Urothelium cell line (cell line): ENCODE measurements around the gene ERI2.
"Not testable (repeated sequence)": the region's sequence is repeated elsewhere in the genome, so short reads cannot be mapped to it uniquely, and the experiment has no call there.

Experiments used
- DNase-seq: peaks from one replicate; pipeline ENCODE4 v3.0.0; 2011; ENCODE audit warnings: low spot score, mixed read lengths
- FAIRE-seq: peaks from 2 replicates; lab custom pipeline; 2011; peaks lifted over from hg19 to GRCh38; lab: Jason Lieb, UNC

ERI2 gene

DNA sequence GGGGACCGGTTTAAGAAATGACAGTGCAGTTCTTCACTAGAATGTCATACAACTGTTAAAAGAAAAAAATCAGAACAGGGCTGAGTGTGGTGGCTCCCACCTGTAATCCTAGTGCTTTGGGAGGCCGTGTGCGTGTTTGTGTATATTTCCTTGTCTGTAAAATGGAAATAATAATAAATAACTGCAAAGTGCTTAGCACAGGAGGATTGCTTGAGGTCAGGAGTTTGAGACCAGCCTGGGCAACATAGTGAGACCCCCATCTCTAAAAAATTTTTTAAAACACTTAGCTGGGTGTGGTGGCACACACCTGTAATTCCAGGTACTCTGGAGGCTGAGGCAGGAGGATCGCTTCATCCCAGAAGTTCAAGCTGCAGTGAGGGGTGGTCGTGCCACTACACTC, 40.0 kb downstream of the ERI2 start:
- FAIRE-seq = no peak
- DNase-seq = no peak

DNA sequence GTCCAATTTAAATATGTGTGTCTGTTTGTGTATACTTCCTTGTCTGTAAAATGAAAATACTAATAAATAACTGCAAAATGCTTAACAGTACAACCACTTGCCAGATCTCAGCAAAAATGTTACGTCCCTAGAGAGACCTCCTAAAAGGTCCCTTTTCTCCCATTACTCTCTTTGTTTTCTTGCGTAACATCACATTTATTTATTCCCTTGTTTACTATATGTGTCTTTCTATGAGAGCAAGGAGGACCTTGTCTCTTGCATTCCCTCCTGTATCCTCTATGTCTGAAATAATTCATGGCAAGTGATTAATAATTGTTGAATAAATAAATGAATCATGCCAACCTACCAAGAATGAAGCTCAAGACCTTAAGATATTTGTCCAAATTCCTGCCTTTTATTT, 40.5 kb downstream of the ERI2 start:
- no peak for FAIRE-seq
- no peak for DNase-seq

DNA sequence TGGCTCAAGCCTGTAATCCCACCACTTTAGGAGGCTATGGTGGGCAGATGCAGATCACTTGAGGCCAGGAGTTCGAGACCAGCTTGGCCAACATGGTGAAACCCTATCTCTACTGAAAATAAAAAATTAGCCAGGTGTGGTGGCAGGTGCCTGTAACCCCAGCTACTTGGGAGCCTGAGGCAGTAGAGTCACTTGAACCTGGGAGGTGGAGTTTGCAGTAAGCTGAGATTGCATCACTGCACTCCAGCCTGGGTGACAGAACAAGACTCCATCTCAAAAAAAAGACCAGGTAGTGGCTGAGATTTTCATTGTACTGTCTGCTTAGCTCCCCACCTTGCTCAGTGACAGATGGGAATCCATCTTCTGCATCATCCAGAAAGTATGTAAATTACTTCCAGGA, 41.8 kb downstream of the ERI2 start:
- DNase-seq, FAIRE-seq: not testable (repeated sequence)

DNA sequence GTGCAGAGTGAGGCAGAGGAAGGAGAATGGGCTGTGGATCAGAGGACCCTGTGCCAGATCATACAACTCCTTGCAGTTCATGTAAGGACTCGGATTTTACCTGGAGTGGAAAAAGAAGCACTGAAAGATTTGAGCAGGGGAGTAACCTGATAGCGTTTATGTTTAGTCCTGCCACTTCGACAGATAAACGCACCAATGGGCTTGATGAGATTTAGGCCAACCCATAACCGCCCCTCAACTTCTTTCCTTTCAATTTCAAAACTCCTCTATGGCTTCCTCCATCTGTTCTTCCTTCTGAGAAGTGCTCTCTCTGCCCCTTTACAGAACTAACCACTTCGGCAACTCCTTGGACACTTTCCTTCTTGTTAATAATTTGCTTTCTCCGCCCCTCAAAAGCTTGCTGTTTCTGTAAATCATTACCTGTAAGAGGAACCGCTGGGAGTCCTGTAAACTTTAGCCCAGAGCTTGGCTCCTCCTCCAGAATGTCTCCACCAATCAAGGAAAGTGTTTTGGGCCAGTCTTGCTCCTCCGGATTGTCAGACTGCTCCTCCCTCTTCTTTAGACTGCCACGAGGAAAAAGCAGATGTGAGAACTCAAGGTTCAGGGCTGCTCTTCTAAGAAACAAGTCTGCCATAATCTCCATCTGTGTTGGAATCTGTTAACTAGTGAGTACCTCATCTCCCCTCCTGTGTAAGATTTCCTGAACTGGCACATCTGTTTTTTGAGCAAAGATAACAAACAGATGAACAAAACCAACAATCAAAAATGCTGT, 42.6 kb downstream of the ERI2 start, which contains the start of gene ACSM3:
Gene ACSM3 (plus strand): TSS at position 554 of the 772 bp plus-strand sequence. CDS start 6,021 bp downstream, outside the sequence.
- DNase-seq = peak; percentile 64

DNA sequence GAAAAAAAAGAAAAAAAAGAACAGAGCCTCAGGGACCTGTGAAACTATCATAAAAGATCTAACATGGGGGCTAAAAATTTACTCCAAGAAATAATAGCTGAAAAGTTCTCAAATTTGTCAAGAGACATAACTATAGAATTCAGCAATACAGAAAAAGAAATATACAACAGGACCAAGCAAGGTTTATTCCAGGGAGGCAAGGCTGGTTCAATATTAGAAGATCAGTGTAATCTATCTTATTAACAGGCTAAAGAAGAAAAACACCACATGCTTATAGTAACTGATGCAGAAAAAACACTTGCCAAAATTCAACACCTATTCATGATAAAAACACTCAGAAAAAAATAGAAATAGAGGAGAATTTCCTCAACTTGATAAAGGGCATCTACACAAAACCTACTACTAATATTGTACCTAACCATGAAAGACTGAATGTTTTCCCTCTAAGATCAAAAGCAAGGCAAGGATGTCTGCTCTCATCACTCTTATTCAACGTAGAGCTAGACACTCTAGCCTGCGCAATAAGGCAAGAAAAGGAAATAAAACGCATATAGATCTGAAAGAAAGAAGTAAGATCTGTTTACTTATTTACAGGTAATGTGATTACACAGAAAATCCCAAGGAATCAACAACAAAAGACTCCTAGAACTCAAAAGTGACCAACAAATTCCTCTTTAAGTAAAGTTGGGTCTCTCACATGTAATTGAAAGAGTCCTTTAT, 43.7 kb downstream of the ERI2 start:
- FAIRE-seq (no peak), DNase-seq (no peak)

More for the DNA sequence above, 42.6 kb downstream of the ERI2 start, which contains the start of gene ACSM3:
- FAIRE-seq = no peak

DNA sequence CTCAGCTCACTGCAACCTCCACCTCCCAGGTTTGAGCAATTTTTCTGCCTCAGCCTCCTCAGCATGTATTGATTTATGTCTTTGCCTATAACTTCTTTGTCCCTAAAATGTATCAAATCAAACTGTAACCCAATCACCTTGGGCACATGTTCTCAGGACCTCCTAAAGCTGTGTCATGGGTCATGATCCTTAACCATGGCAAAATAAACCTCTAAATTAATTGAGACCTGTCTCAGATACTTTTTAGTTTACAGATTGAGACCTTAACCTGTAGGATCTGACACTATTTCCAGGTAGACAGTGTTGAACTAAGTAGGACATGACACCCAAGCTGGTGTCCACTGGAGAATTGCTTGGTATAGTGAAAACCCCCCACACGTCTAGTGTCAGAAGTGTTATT, 45.1 kb downstream of the ERI2 start:
- DNase-seq (no peak), FAIRE-seq (no peak)

DNA sequence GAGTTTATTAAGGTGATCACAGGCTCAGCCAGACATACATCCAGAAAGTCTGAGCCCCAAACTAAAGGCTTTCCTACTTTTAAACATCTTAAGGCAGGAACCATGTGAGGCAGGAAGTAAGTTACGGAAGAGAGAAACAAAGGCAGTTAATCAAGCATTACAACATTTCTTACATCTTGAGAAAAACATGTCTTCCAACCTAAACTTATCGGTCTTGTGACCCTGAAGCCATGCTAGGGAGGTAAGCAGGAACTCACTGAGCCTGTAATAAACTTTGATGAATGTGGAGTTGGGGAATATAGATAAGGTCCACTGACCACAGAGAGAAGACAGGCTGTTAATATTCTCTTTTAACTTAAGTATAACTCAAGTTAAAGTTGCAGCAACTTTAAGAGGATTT, 45.9 kb downstream of the ERI2 start:
- DNase-seq (no peak), FAIRE-seq (no peak)

DNA sequence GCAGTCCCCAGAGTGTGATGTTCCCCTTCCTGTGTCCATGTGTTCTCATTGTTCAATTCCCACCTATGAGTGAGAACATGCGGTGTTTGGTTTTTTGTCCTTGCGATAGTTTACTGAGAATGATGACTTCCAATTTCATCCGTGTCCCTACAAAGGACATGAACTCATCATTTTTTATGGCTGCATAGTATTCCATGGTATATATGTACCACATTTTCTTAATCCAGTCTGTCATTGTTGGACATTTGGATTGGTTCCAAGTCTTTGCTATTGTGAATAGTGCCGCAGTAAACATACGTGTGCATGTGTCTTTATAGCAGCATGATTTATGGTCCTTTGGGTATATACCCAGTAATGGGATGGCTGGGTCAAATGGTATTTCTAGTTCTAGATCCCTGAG, 50.5 kb downstream of the ERI2 start:
- DNase-seq, FAIRE-seq: not testable (repeated sequence)

DNA sequence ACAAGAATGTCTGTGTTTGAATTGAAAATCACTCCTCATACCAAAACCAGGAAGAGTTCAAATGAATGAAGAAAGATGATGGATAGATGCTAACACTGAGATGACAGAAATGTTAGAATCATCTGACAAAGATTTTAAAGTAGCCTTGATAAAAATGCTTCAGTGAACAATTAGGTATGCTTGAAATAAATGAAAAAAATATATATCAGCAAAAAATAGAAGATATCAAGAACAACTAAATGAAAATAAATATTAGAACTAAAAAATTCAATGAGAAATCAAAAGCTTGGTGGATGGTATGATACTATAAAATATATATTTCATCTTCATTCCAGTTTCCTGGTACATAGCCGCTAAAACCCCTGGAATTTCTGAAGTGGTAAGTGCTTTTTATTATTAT, 51.0 kb downstream of the ERI2 start:
- DNase-seq (no peak), FAIRE-seq (no peak)

DNA sequence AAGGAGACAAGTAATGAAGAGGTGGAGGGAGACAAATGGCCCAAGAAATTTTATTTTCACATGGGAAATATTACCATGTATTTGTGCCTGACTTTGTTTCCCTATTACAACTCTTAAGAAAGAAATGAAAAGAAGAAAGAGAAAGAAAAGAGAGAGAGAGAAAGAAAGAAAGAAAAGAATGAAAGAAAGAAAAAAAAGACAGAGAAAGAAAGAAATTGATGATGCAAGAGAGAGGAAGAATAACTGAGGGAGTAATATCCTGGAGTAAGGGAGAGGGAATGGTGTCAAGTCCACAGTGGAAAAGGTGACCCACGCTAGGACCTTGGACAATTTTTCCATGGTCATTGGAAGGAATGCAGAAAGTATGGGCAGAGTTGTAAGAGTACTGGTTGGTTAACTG, 52.5 kb downstream of the ERI2 start:
- no peak for FAIRE-seq
- DNase-seq = no peak

DNA sequence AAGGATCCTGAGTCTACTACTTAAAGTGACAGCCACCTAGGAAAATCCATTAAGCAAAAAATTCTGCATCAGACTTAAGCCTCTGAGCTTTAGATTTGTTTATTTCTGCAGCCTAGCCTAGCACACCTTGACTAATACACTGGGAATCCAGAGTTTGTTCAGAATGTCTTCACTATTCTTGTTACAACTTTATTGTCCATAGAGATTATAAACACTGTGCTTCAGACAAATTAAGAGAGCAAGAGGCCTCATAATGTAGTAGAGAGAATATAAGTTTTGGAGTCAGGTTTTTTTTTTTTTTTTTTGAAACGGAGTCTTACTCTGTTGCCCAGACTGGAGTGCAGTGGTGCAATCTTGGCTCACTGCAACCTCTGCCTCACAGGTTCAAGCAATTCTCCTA, 55.7 kb downstream of the ERI2 start:
- no peak for FAIRE-seq
- DNase-seq = no peak

DNA sequence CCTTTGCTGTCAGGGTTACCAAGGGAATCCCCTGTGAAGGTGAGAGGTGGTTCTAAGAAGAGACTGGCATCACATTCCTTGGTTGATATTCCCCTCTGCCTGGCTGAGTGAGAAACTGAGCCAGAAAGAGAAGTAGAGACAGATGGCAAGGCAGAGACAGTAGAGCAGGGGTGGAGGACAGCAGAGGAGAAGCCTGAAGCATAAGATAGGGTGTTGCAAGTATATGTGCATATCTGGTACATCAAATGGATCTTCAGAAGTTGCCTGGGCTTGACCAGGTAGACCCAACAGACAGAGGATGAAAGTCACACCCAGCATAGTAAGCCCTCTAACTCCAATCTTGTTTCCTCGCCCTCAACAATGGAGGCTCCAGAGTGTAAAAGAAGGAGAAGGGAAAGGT, 56.8 kb downstream of the ERI2 start:
- DNase-seq (no peak), FAIRE-seq (no peak)

DNA sequence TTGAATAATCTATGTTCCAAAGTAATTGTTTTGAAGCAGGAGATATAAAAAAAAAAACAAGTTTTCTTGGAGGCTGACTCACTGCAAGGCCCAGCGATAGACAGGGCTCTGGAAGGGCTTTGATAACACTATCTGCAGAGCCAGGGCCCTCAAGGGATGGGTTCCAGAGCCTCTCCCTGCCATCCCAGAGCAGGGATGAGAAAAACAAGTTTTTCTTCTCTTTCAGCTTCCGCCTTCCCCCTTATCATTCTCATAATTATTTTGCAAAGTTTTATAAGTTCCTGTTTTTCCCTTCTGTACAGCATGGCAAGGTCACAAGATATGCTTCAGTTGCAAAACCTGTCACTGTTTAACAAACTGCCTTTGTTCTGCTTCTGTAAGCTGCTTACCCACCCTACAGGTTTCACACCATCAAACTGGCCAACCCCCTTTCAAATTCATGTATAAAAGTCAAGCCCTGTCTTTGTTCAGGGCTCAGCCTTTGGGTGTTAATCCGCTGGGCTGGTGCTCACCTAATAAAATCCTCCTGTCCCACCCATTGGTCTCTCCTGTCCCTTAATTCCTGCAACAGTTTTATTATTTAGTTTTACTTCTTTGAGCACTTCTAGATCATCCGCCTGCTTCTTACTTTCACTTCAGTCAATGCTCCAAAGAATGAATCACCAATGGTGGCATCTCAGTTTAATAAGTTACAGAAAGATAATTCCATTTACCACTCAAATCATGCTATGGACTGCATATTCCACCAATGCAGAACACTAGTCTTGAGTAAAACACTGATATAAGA, 59.0 kb downstream of the ERI2 start:
- DNase-seq (no peak), FAIRE-seq (no peak)

DNA sequence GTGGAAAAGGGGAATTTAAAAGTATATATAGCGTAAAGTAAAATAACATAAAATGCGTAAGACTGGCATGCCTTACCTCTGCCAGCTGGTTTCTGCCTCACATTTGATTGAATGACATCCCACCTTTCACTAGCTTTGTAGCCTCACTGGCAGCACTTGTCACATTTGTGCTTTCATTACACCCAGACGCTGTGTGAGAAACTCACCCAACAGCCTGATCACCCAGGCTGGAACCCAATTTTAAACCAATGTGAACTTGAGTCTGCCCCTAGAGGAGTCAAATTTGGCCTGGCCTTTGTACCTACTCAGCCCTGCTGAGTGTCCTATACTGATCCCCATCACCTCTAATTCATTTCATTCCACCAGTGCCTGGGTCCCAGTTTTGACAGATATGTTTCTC, 59.8 kb downstream of the ERI2 start:
- FAIRE-seq = no peak

More for the DNA sequence above, 59.8 kb downstream of the ERI2 start:
- no peak for DNase-seq
